Activated T-helper 1 cell treated with anti-CD3 and anti-CD28 coated beads, Interleukin-2, amount 50 U/mL, for 16 hours (primary cell): ENCODE measurements around the gene FAM131A.

ENCODE experiments used
- DNase-seq, 2 donors: peaks; one replicate each; pipeline ENCODE4 v3.0.0-alpha.2; 2020; ENCODE audit warnings: low read depth in 1 of 2, low spot score in 1 of 2

The FAM131A gene, protein sequence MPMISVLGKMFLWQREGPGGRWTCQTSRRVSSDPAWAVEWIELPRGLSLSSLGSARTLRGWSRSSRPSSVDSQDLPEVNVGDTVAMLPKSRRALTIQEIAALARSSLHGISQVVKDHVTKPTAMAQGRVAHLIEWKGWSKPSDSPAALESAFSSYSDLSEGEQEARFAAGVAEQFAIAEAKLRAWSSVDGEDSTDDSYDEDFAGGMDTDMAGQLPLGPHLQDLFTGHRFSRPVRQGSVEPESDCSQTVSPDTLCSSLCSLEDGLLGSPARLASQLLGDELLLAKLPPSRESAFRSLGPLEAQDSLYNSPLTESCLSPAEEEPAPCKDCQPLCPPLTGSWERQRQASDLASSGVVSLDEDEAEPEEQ

DNA sequence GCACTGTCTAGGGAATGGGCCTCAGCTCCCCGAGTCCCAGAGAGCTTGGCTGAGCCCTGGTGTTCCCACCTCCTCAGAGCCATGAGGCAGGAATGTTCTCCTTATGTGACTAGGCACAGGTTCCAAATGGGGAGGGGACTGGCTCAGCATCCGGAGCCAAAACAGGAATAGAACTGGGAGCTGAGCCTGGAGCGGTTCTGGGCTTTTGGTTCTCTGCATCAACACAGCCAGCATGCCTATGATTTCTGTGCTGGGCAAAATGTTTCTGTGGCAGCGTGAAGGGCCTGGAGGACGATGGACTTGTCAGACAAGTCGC, at the start of gene FAM131A:
TSS of gene FAM131A (plus strand) at position 202 of the 316 bp plus-strand sequence. CDS start at position 233, 31 bp downstream.
- no peak for DNase-seq

DNA sequence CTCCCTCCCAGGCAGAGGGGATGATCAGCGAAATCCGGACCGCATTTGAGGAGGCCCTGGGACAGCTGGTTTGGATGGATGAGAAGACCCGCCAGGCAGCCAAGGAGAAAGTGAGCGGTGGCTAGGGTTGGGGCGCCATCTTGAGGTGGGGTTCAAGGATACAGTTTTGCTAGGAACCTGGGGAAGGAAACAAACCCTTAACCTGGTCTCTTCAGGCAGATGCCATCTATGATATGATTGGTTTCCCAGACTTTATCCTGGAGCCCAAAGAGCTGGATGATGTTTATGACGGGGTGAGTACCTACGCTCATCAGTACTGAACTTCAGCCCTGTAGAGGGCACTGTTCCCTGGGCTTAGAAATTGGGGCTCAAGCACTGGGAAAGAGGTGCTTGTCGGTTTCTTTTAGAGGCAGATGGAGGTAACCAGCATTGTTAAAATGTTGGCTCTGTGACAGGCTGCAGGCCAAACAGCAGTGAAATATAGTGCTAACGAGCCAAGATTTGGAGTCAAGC, 47.9 kb upstream of the FAM131A start:
- peak; percentile 26 to 44 for DNase-seq

DNA sequence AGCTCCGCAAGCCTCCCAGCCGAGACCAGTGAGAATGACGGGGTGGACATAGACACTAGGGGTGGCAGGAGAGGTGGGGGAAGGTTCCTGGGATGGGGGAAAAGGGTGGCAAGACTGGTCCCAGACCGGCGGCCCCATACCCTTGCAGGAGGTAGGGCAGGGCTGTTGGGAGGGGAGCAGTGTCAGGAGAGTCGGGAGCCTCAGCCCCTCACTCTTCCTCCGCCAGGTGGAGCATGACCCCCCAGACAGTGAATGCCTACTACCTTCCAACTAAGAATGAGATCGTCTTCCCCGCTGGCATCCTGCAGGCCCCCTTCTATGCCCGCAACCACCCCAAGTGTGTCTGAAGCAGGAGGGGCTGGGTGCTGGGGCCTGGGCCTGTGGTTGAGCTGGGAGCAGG, 47.1 kb upstream of the FAM131A start:
- DNase-seq = no peak

DNA sequence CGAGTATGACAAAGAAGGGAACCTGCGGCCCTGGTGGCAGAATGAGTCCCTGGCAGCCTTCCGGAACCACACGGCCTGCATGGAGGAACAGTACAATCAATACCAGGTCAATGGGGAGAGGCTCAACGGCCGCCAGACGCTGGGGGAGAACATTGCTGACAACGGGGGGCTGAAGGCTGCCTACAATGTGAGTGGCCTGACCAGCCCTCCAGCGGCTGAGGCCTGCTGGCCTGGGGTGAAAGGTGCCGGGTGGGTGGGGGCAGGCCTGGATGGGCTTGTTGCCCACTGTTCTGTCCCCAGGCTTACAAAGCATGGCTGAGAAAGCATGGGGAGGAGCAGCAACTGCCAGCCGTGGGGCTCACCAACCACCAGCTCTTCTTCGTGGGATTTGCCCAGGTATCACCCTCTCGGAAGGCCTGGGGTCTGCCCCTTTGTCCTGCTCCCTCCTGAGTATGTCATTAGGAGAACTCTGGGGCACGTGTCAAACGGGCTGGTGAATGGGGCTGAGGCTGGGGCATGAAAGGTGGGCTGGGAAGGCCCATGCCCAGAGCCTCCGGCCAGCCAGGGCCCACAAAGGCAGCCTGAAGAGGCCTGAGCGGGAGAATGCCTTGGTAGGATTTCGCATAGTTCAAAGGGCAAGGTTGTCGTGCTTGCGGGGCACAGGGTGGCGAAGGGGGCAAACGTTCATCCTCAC, 46.2 kb upstream of the FAM131A start:
- DNase-seq = no peak

DNA sequence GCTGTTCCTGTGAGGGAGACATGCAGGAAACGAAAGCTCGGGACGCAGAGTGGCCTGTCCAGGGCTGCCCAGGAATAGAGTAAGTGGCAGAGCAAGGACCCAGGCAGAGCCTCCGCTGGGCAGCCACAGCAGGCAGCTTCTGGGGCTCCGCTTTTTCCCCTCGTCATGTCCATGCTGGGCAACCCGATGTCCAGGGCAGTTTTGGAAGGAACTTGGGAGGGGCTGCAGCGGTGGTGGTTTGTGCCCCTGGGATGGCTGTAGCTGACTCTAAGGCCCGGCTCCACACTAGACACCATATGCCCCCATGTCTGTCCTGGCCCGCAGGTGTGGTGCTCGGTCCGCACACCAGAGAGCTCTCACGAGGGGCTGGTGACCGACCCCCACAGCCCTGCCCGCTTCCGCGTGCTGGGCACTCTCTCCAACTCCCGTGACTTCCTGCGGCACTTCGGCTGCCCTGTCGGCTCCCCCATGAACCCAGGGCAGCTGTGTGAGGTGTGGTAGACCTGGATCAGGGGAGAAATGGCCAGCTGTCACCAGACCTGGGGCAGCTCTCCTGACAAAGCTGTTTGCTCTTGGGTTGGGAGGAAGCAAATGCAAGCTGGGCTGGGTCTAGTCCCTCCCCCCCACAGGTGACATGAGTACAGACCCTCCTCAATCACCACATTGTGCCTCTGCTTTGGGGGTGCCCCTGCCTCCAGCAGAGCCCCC, 45.5 kb upstream of the FAM131A start:
- no peak for DNase-seq

DNA sequence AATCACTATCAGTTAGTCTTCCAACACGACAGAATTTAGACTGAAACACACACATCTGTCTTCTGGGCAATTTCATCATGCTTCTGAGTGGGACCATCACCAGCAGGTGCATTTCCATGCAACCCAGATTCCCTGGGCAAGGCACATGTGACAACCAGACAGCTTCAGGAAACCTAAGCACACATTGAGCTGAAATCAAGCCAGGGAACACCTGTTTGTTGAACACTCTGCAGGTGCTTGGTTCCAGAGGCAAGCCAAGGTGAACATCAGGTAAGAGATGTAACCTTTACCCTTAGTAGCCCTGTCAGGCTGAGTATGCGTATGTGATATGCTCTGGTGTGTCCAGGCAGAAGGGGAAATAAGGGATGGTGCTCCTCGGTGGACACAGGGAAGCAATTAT, 41.6 kb upstream of the FAM131A start:
- DNase-seq = no peak

DNA sequence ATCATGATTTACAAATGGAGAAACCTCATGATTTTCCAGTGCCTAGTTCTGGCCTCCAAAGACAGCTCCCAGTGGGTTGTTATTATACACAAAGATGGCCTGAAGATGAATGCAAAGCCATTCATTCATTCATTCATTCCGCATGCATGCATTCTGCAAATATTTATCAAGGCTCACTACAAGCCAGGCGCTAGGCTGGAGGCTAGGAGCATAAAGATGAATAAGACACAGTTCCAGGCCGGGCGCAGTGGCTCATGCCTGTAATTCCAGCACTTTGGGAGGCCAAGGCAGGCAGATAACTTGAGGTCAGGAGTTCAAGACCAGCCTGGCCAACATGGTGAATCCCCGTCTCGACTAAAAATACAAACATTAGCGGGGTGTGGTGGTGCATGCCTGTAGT, 40.8 kb upstream of the FAM131A start:
- DNase-seq = no peak

DNA sequence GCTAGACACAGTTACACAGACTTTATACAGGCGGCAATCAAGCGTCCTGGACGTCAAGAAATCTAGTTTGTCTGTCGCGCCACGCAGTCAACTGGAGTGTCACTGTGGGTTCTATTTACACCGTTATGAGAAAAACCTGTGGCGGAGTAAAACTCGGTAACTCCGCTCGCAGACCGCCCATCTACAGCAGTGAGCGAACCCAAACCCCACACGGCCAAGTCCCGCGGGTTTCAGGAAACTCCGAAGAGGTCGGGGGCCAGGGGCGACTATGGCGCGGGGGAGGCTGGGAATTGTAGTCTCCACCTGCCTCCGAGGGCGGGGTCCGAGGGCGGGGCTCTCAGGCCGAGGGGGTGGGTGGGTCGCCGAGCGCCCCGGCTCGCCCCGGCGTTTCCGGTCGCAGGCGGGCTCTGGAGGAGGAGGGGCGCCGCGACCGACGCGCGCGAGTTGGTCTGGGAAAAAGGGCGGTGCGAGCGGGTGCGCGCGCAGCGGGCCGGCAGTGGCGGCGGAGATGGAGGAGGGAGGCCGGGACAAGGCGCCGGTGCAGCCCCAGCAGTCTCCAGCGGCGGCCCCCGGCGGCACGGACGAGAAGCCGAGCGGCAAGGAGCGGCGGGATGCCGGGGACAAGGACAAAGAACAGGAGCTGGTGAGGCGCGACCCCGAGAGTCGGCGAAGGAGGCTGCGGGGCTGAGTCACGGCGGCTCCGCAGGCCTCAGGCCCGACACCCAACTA, 38.5 kb upstream of the FAM131A start, which contains the start of gene PSMD2:
TSS of gene PSMD2 (plus strand) at position 483 of the 729 bp plus-strand sequence. CDS start at position 509, 26 bp downstream.
- peak; percentile 96 to 97 for DNase-seq

DNA sequence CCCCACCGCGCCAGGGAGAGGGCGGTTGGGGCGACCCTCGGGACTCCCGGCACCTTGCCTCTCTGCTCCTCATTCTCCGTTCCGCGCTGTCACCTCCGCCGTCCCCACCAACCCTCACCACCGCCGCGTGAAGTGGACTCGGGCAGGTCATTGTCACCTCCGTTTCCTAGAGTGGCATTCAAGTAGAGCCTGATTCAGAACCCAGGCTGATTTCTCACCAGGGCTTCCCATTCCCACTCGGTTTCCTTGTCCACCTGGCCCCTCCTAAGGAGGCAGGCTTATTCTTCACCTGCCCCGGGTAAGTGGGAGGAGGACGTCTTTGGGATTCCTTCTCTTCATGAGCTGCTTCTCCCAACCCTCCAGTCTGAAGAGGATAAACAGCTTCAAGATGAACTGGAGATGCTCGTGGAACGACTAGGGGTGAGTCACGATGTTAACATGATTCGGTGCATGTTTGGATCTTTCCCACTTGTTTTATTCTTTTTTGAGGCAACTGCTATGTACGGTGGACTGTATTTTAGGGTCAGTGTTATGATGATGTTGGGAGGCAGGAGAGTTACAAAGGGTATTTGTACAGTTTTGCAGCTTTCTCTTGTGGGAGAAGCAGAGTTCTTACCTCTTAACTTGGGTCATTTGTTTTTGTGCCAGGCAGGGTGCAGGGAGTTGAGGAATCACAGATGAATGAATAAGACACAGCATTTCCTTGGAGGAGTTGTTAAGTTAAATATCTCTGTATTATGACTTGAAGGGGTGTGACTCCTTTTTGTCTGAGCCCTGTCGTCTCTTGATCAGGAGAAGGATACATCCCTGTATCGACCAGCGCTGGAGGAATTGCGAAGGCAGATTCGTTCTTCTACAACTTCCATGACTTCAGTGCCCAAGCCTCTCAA, 37.7 kb upstream of the FAM131A start:
- no peak for DNase-seq

DNA sequence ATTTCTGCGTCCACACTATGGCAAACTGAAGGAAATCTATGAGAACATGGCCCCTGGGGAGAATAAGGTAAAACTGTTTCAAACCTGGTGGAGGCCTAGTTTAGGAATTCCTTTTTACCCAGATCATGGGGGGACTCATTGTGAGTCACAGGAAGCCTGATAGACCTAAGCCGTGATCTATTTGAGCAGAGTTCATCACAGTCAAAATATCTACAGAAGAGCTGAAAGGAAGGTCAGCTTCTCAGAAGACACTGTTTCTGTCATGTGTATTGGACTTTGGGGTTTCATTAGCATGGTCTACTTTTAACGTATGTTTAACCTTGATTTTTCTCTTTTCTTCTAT, 37.1 kb upstream of the FAM131A start:
- no peak for DNase-seq

DNA sequence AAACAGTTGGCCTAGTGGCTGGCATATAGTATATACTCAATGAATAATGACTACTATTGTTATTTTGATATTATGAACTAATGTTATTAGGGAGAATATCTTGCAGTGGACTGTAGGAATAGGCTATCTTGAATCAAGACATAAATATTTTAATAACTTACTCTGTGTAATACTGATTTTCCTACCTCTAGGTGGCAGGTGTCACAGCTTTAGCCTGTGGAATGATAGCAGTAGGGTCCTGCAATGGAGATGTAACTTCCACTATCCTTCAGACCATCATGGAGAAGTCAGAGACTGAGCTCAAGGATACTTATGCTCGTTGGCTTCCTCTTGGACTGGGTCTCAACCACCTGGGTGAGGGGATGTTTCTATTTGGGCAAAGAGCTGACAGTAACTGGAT, 31.8 kb upstream of the FAM131A start:
- no peak for DNase-seq

DNA sequence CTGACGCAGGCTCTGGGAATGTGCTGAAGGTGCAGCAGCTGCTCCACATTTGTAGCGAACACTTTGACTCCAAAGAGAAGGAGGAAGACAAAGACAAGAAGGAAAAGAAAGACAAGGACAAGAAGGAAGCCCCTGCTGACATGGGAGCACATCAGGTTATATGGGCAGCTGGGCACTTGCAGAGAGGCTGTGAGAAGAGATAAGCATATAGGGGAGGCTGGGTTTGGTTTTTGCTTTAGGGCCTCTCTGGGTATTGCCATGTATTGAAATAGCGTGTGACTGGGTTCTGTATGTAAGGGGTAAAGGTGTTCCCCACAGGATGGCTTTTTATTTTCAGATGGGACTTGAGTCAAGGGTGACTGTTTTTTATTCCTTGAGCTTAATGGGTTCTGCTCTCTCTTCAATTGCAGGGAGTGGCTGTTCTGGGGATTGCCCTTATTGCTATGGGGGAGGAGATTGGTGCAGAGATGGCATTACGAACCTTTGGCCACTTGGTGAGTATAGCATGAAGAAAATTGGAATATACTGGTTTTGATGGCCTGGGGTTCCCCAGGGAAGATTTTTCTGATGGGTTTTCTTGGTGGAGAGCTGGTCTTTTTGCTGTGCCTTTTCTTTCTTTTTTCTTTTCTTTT, 30.9 kb upstream of the FAM131A start:
- DNase-seq = no peak

DNA sequence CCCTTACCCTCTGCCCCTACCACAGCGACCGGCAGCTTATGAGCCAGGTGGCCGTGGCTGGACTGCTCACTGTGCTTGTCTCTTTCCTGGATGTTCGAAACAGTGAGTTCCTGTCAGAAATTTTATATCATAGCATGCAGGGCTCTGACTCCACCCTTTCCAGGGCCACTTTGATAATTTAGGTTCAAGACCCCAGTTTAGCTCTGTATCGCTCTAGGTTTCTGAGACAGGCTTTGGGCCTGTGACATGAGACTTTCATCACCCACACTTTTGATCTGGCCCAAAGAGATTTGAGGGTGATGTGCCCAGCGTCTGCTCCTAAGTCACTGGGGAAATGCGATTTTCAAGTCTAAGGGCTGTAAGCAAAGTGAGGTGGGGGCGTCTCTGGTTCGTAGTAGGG, 29.5 kb upstream of the FAM131A start:
- DNase-seq = no peak

DNA sequence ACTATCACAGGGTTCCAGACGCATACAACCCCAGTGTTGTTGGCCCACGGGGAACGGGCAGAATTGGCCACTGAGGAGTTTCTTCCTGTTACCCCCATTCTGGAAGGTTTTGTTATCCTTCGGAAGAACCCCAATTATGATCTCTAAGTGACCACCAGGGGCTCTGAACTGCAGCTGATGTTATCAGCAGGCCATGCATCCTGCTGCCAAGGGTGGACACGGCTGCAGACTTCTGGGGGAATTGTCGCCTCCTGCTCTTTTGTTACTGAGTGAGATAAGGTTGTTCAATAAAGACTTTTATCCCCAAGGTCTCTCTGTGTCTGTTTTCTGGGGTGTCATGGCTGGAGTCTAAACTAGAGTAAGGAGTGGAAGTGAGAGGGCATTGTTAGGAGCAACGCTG, 28.7 kb upstream of the FAM131A start:
- DNase-seq = no peak

DNA sequence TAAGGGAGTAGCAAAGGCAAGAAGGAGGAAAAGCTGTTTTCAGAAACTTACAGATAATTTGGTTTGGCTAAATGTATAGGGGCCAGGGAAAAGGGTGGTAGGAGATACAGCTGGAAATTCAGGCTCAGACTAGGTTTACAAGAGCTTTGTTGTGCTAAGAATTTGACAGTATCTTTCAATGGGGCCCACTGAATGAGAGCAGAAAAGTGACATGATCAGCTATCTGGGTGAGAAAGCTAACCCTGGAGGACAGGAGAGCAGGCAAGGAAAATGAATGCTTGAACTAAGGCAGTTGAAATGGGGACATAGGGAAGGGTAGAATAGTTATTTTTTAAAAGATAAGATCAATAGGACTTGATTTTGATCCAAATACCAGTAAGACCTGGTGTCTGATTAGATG, 25.8 kb upstream of the FAM131A start:
- DNase-seq = no peak

DNA sequence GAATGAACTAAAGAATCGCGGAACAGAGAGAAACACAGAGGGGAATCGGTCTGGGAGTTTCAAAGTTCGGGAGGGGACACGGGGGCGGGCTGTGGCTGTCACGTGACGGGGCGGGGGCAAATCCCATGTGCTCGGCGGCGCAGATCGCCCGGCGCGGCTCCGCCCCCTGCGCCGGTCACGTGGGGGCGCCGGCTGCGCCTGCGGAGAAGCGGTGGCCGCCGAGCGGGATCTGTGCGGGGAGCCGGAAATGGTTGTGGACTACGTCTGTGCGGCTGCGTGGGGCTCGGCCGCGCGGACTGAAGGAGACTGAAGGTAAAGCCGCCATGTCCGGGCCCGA, 23.1 kb upstream of the FAM131A start, which contains the start of gene EIF4G1:
TSS of gene EIF4G1 (plus strand) at position 244 of the 337 bp plus-strand sequence. CDS start 1,191 bp downstream, outside the sequence.
- DNase-seq = peak; percentile 83 to 89

DNA sequence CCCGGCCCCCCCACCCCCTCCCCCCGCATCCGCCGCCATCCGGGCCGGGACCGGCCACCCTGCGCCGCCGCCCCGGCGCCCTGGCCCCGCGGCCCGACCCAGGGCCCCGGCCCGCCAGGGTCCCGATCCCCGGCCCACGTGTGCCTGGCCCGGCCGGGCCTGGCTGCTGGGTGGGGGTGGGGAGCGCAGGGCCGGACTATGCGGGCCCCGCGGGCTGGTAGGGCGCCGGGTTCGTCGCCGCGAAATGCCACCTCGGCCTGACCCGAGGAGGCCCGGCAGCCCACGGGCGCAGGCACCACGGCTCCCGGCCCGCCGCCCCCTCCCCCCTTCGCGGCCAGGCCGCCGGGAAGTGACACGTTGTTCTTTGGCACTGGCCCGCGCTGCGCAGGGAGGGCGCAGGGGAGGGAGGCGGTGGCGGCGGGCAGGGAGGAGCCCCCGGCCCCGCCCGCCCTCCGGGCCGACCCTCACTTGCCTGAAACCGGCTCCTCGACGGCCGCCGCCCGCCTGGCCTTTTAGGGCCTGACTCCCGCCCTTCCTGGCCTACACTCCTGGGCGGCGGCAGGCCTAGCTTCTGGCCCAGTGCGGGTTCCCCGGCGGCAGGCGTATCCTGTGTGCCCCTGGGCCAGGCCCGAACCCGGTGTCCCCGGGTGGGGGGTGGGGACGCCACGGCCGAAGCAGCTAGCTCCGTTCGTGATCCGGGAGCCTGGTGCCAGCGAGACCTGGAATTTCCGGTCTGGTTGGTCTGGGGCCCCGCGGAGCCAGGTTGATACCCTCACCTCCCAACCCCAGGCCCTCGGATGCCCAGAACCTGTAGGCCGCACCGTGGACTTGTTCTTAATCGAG, 22.5 kb upstream of the FAM131A start:
- DNase-seq = peak; percentile 33 to 64

DNA sequence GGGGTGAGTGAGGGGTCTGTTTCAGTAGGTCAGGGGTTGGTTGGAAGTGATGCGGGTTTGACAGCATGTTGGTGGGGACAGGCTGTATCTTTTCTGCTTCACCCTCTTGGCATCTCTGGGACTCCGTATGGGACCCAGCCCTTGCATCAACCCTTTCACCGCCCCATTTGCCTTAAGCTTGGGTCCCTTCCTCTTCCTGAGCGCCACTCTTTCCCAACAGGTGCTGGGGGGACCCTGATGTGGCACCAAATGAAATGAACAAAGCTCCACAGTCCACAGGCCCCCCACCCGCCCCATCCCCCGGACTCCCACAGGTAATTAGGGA, 21.9 kb upstream of the FAM131A start:
- no peak for DNase-seq
